HepG2 (cell line): ENCODE results near the gene SLC11A1. TPM values are rescaled to one million over a fixed set of nuclear protein-coding genes. Genes with fewer than 3 reads are reported as not detected.

Experiments used
- BCL6 ChIP-seq: IDR thresholded peaks from 2 replicates; pipeline ENCODE4 v1.6.1; 2016; ENCODE audit warnings: missing genetic modification reagents, missing compliant biosample characterization
- IRX3 ChIP-seq: sonication (generic); formaldehyde crosslinking; IDR thresholded peaks from 2 replicates; pipeline ENCODE4 v1.8.1; 2023; ENCODE audit warnings: mild to moderate bottlenecking, low read depth, missing genetic modification reagents, borderline replicate concordance
- KDM1A ChIP-seq: IDR thresholded peaks from 2 replicates; pipeline ENCODE4 v1.6.1; 2016; ENCODE audit warnings: missing compliant biosample characterization
- KIAA2018 ChIP-seq: sonication (generic); formaldehyde crosslinking; IDR thresholded peaks from 2 replicates; pipeline ENCODE4 v1.5.0; 2020; ENCODE audit warnings: mild to moderate bottlenecking, missing genetic modification reagents, borderline replicate concordance
- KLF12 ChIP-seq: sonication (generic); formaldehyde crosslinking; IDR thresholded peaks from 2 replicates; pipeline ENCODE4 v1.4.0; 2020; ENCODE audit warnings: missing genetic modification reagents, borderline replicate concordance
- MEIS1 ChIP-seq: sonication (generic); formaldehyde crosslinking; IDR thresholded peaks from 2 replicates; pipeline ENCODE4 v1.9.0; 2021; ENCODE audit warnings: mild to moderate bottlenecking, missing genetic modification reagents, moderate library complexity, borderline replicate concordance
- MTF2 ChIP-seq: sonication (generic); formaldehyde crosslinking; IDR thresholded peaks from 2 replicates; pipeline ENCODE4 v1.5.0; 2020; ENCODE audit warnings: missing genetic modification reagents, borderline replicate concordance
- TEAD2 ChIP-seq: sonication (generic); formaldehyde crosslinking; IDR thresholded peaks from 2 replicates; pipeline ENCODE4 v1.9.0; 2021; ENCODE audit warnings: missing genetic modification reagents
- THAP11 ChIP-seq: IDR thresholded peaks from 2 replicates; pipeline ENCODE4 v1.6.1; 2016; ENCODE audit warnings: missing biosample characterization, missing genetic modification reagents
- ZNF101 ChIP-seq: sonication (generic); formaldehyde crosslinking; IDR thresholded peaks from 2 replicates; pipeline ENCODE4 v1.4.0; 2020; ENCODE audit warnings: mild to moderate bottlenecking, low read depth, missing genetic modification reagents, borderline replicate concordance
- ZNF335 ChIP-seq: sonication (generic); formaldehyde crosslinking; IDR thresholded peaks from 2 replicates; pipeline ENCODE4 v1.4.0; 2020; ENCODE audit warnings: missing genetic modification reagents
- ZNF644 ChIP-seq: IDR thresholded peaks from 2 replicates; pipeline ENCODE4 v1.6.1; 2016; ENCODE audit warnings: low read depth
- ZNF816 ChIP-seq: sonication (generic); formaldehyde crosslinking; IDR thresholded peaks from 2 replicates; pipeline ENCODE4 v1.8.0; 2022; ENCODE audit warnings: missing genetic modification reagents, mild to moderate bottlenecking, borderline replicate concordance
- polyA plus RNA-seq, 8 experiments: library from polyadenylated mRNA; depleted of rRNA in 3 of 8; stranded (reverse) in 7 of 8; unstranded in 1 of 8; fragments of >200 nt; fragmentation: Illumina TruSeq in 4 of 8; extraction: Trizol in 4 of 8; gene quantifications; 2 replicates each; pipeline versions ENCODE4 v1.2.1 to v1.2.3, GENCODE V29; 2011 to 2016; ENCODE audit warnings: low read depth in 4 of 8, missing spikeins in 1 of 8, mixed read lengths in 1 of 8; ENCODE audit not compliant: insufficient read depth in 1 of 8
- total RNA-seq, 5 experiments: library from RNA; depleted of rRNA; stranded (reverse); fragments of >200 nt; fragmentation: Illumina TruSeq; extraction: Trizol; gene quantifications; 2 replicates each; pipeline ENCODE4 v1.2.3, GENCODE V29; 2016; ENCODE audit warnings: low read depth in 1 of 5
- TF ChIP-seq, protein P1 (sequence below): sonication (generic); formaldehyde crosslinking; conservative IDR thresholded peaks from 2 replicates; pipeline ENCODE4 v1.8.0; 2022; ENCODE audit warnings: missing genetic modification reagents
- TF ChIP-seq, protein P2 (sequence below): sonication (generic); formaldehyde crosslinking; IDR thresholded peaks from 2 replicates; pipeline ENCODE4 v1.5.1; 2020; ENCODE audit warnings: missing genetic modification reagents, mild to moderate bottlenecking, borderline replicate concordance

Gene SLC11A1
- total and polyA plus RNA-seq, 2 of the 13 experiments (the other 11 are each of a cell fraction or from before 2014, with no cell fraction given): 0.33 to 2.3 TPM

GRCh38 chr2:218444692-218445357 lies 62.8 kb downstream of the SLC11A1 start (continued):
- TF ChIP-seq IRX3 (CRISPR knock-in tag): peak; percentile 88; the same call in 1 of the 2 replicates
- peak; percentile 95 for TF ChIP-seq ZNF644 (CRISPR knock-in tag)
- TF ChIP-seq BCL6 (CRISPR knock-in tag): peak; percentile 92
- no peak; the same call in 1 of the 2 replicates for TF ChIP-seq KIAA2018 (CRISPR knock-in tag)
- peak; percentile 87; the same call in 1 of the 2 replicates for TF ChIP-seq KLF12
- TF ChIP-seq, protein P1, sequence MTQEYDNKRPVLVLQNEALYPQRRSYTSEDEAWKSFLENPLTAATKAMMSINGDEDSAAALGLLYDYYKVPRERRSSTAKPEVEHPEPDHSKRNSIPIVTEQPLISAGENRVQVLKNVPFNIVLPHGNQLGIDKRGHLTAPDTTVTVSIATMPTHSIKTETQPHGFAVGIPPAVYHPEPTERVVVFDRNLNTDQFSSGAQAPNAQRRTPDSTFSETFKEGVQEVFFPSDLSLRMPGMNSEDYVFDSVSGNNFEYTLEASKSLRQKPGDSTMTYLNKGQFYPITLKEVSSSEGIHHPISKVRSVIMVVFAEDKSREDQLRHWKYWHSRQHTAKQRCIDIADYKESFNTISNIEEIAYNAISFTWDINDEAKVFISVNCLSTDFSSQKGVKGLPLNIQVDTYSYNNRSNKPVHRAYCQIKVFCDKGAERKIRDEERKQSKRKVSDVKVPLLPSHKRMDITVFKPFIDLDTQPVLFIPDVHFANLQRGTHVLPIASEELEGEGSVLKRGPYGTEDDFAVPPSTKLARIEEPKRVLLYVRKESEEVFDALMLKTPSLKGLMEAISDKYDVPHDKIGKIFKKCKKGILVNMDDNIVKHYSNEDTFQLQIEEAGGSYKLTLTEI (CRISPR knock-in tag): no peak
- no peak for TF ChIP-seq MTF2 (CRISPR knock-in tag)
- TF ChIP-seq KDM1A: no peak; the same call in 1 of the 2 replicates
- peak; percentile 77 for TF ChIP-seq THAP11 (CRISPR knock-in tag)
- no peak for TF ChIP-seq TEAD2 (CRISPR knock-in tag)
- peak; percentile 94 for TF ChIP-seq MEIS1 (CRISPR knock-in tag)
- 0 out of 2 replicates have a peak, but pooled peaks have one; percentile 53 for TF ChIP-seq ZNF101
- TF ChIP-seq ZNF335: peak; percentile 67; the same call in 1 of the 2 replicates
- TF ChIP-seq ZNF816 (CRISPR knock-in tag): peak; percentile 50; the same call in 1 of the 2 replicates
- TF ChIP-seq, protein P2, sequence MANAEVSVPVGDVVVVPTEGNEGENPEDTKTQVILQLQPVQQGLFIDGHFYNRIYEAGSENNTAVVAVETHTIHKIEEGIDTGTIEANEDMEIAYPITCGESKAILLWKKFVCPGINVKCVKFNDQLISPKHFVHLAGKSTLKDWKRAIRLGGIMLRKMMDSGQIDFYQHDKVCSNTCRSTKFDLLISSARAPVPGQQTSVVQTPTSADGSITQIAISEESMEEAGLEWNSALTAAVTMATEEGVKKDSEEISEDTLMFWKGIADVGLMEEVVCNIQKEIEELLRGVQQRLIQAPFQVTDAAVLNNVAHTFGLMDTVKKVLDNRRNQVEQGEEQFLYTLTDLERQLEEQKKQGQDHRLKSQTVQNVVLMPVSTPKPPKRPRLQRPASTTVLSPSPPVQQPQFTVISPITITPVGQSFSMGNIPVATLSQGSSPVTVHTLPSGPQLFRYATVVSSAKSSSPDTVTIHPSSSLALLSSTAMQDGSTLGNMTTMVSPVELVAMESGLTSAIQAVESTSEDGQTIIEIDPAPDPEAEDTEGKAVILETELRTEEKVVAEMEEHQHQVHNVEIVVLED (CRISPR knock-in tag): peak; percentile 66; the same call in 1 of the 2 replicates
